Lower lobe of right lung (tissue), 2 donors: ENCODE data around the gene HES6. TPM values are rescaled to one million over a fixed set of nuclear protein-coding genes. Genes with fewer than 3 reads are reported as not detected.

Experiments used
- ATAC-seq, 2 donors: fragments of 200-7000 bp; cut with Tn5 transposase; one replicate each; pipeline ENCODE4 v1.9.1; 2020 to 2022; ENCODE audit warnings: mild to moderate bottlenecking in 2 of 2, moderate library complexity in 2 of 2
- DNase-seq: peaks from one replicate; pipeline ENCODE4 v3.0.0-alpha.2; 2020
- H3K27ac ChIP-seq: fragments of 200-600 bp; one replicate; pipeline ENCODE4 v1.8.0; 2022
- H3K27me3 ChIP-seq: fragments of 200-600 bp; one replicate; pipeline ENCODE4 v1.8.0; 2022; ENCODE audit warnings: low read depth
- H3K36me3 ChIP-seq: fragments of 200-600 bp; one replicate; pipeline ENCODE4 v1.8.0; 2022; ENCODE audit warnings: mild to moderate bottlenecking
- H3K4me1 ChIP-seq: fragments of 200-600 bp; one replicate; pipeline ENCODE4 v1.8.0; 2022
- H3K4me3 ChIP-seq: fragments of 200-600 bp; one replicate; pipeline ENCODE4 v1.8.0; 2022; ENCODE audit warnings: mild to moderate bottlenecking
- H3K9me3 ChIP-seq: fragments of 200-600 bp; one replicate; pipeline ENCODE4 v1.8.0; 2022
- intact Hi-C: fragments of 100-400 bp; cut with DNase I; formaldehyde crosslinking; loops from one replicate; pipeline ENCODE4 v1.11.0; 2022
- total RNA-seq: library from RNA; stranded (reverse); fragmentation: NEBNext Ultra II Directional; extraction: Animal tissue kit (Norgen Biotek cat#: 25700); gene quantifications from one replicate; pipeline ENCODE4 v1.2.1, GENCODE V29; 2021
- TF ChIP-seq, protein P1 (sequence below): fragments of 200-600 bp; IDR thresholded peaks from one replicate; pipeline ENCODE4 v1.8.0; 2022; ENCODE audit warnings: antibody characterized with exemption, mild to moderate bottlenecking
- donor health status: DM: no; HTN: yes; CAD: no; lungs with severe emphysema.

The HES6 gene
- total RNA-seq, 1 donor from 2014 or later: 6.1 TPM

DNA sequence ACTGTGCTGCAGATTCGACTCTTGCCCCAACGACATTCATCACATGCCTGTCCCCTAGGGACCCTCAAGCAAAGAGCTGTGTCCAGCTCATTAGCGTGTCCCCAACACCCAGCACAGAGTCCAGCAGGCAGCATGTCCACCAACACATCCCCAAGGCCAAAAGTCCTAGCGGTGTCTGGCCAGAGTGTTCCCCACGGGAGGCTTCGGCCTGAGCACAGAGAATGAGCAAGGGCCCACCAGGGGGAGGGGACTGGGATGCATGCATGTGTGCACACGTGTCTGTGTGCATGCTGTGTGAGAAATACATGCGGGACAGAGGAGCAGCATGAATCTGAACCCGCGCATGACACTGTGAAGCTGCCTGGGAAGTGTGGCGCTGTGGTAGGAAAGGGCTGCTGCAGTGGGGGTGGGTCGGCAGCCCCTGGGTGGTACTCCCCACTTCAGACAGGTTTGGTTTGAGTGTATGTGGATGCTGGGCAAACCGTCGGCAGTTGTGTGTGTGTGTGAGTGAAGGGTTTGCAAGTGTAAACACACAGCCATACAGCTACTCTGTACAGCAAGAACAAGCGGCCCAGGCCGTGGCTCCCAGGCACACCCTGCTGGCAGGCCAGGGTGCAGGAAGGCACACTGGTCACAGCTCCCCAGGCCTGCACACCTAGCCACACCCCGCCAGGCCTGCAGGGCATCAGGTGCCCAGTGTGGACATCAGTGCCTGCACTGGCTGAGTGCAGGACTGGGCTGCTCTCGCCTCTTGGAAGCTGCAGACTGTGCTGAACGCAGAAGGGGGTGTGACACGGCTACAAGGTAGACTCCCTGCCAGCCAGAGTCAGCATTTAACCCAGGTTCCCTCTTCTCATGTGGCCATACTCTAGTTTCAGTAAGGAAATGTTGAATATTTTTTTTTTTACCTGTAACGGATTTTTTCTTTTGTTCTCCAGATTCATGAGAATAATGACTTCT is 19.5 kb upstream of the HES6 start:
- no peaks in the 10 kb centered on the region for H3K9me3 ChIP-seq
- H3K36me3 ChIP-seq: peaks cover 80% of the 10 kb centered on the region
- H3K27me3 ChIP-seq: no peaks in the 10 kb centered on the region
- TF ChIP-seq, protein P1, sequence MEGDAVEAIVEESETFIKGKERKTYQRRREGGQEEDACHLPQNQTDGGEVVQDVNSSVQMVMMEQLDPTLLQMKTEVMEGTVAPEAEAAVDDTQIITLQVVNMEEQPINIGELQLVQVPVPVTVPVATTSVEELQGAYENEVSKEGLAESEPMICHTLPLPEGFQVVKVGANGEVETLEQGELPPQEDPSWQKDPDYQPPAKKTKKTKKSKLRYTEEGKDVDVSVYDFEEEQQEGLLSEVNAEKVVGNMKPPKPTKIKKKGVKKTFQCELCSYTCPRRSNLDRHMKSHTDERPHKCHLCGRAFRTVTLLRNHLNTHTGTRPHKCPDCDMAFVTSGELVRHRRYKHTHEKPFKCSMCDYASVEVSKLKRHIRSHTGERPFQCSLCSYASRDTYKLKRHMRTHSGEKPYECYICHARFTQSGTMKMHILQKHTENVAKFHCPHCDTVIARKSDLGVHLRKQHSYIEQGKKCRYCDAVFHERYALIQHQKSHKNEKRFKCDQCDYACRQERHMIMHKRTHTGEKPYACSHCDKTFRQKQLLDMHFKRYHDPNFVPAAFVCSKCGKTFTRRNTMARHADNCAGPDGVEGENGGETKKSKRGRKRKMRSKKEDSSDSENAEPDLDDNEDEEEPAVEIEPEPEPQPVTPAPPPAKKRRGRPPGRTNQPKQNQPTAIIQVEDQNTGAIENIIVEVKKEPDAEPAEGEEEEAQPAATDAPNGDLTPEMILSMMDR: no peak
- ATAC-seq: no peak
- intact Hi-C loops: no loop called here
- DNase-seq: peak; percentile 42
- peaks cover 34% of the 10 kb centered on the region for H3K4me1 ChIP-seq
- H3K27ac ChIP-seq: no peak overlapping the region
- no peak overlapping the region for H3K4me3 ChIP-seq

DNA sequence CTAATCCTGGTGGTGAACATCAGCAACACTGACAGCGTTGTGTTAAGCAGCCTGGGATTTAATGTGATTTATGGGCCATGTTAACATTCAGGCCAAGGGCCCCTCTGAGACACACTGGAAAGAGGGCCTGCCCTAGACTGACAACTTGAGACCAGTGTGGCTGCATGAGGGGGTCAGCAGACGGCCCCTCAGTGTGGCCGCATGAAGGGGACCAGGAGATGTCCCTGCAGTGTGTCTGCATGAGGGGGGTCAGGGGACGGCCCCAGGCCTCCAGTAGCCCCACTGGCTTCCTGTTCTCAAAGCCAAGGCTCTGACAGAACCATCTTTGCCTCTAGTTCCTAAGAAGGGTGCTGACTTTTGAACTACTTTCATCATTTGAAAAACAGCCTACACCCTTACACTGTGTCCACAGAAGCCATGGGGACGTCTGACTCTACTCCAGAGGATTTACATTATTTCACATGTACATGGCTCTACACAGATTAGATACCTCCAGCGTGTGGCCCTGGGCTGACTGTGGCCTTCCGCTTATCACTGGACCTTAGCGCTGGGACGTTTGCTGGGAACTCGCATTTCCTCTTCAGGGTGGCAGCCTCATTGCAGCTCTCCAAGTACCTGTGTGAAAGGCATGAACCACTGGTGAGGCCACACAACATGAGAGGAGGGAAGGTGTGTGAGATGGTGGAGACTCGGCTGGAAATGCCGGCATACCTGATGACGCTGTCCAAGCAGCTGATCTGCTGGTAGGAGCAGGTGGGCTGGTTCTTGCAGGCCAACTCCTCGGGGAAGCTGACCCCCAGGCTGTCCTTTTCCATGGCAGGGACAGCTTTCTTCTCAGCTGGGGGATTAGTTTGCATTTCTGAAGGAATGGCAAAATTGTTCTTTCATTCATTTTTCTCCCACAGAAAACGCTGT is 18.2 kb upstream of the HES6 start:
- ATAC-seq (no peak), DNase-seq (peak; percentile 25)
- intact Hi-C loops: no loop called here

DNA sequence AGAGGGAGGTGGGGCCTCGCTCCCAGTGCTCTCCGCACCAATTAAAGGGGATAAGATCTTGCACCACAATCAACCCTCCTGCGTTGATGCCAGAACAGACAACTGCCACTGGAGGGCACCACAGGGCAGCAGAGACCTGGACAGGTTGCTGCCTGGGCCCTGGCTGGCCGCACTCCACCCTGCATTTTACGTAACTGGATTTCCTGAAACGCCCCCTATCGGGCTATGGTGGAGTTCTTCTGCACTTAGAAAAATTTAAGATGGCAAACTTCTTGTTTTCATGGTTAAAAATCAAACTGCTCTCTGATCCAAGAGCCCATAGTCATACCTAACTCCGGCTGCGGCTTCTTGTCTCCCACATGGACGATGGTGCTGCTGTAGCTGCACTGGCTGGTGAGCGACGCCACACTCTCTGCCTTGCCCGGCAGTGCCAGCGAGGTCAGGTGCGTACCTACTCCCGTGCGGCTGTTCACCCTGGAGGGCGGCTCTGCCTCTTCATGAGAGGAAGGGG is 16.8 kb upstream of the HES6 start:
- peak; percentile 92 for DNase-seq
- Histone ChIP-seq H3K9me3 (no peaks in the 10 kb centered on the region), H3K27ac (no peak overlapping the region), H3K27me3 (no peaks in the 10 kb centered on the region), H3K4me1 (peaks cover 11% of the 10 kb centered on the region), H3K36me3 (peaks cover 95% of the 10 kb centered on the region), H3K4me3 (no peak overlapping the region)
- TF ChIP-seq, protein P1: peak; percentile 83
- intact Hi-C loops: no loop called here
- ATAC-seq: peak; percentile 88 to 93

More for the DNA sequence above, 18.2 kb upstream of the HES6 start:
- Histone ChIP-seq H3K27ac (no peak overlapping the region), H3K4me3 (no peak overlapping the region), H3K9me3 (no peaks in the 10 kb centered on the region), H3K27me3 (no peaks in the 10 kb centered on the region), H3K4me1 (peaks cover 21% of the 10 kb centered on the region), H3K36me3 (peaks cover 92% of the 10 kb centered on the region)
- TF ChIP-seq, protein P1: no peak

DNA sequence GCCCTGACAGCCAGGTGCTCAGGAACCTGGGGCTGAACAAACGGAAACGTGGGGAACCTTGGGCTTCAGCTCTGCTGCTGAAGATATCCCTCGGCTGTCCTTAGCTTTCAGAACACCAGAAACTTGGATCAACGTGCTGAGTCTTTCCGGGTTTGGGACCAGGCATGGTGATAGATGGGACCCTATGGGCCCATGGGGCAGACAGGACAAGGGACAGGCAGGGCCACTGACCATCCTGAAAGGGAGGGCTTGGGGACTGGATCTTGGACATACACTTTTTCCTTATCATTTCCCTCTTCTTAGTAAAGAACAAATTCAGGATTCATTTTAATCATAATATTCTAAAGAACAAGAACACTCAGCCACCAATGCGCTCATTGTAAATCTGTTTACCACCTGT is 16.3 kb upstream of the HES6 start:
- DNase-seq (no peak), ATAC-seq (no peak)
- intact Hi-C loops: no loop called here
- peaks cover 95% of the 10 kb centered on the region for H3K36me3 ChIP-seq
- H3K4me1 ChIP-seq: peaks cover 10% of the 10 kb centered on the region
- H3K9me3 ChIP-seq: no peaks in the 10 kb centered on the region
- H3K27ac ChIP-seq: no peak overlapping the region
- H3K27me3 ChIP-seq: no peaks in the 10 kb centered on the region
- H3K4me3 ChIP-seq: no peak overlapping the region
- TF ChIP-seq, protein P1: no peak

DNA sequence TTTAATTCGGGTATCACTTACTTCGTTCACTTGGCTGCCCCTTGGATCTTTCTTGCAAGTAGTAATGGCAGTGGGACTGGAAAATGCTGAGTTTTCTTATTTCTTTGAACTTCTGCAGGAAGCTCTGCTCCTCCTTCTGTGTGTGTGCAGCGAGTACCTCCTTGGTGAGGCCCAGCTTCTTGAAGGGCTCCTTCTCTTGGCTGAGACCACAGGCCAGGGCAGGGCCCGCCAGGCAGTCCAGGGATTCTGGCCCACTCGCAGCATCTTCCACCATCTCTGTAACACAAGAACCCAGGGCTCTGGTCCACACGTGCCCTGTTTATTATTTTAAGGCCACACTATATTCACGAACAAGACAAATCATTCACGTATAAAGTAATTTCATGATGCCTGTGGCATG is 15.8 kb upstream of the HES6 start:
- intact Hi-C loops: no loop called here
- Histone ChIP-seq H3K27ac (no peak overlapping the region), H3K4me1 (peaks cover 5% of the 10 kb centered on the region), H3K27me3 (no peaks in the 10 kb centered on the region), H3K4me3 (no peak overlapping the region), H3K36me3 (peaks cover 95% of the 10 kb centered on the region), H3K9me3 (no peaks in the 10 kb centered on the region)
- TF ChIP-seq, protein P1: no peak
- DNase-seq (peak; percentile 6), ATAC-seq (no peak)
